ENCODE data around the gene SOX21.

The SOX21 gene

GRCh38 chr13:94704377-94705080 is 7.8 kb downstream of the SOX21 start:
- H3K9me3 ChIP-seq (replicated peaks in 1 of 2; ENCODE audit: control insufficient read depth in 2 of 2, insufficient read depth in 1 of 2, low read depth in 1 of 2, low read length in 2 of 2): peaks cover 2 to 59% of the 10 kb centered on the region in 2 donors
- H3K9ac ChIP-seq (ENCODE audit: low read depth, low read length, poor library complexity): no peak overlapping the region
- peaks cover 0 to 22% of the 10 kb centered on the region in 2 donors for H3K36me3 ChIP-seq (replicated peaks in 1 of 2; ENCODE audit: control insufficient read depth in 2 of 2, insufficient read depth in 2 of 2, low read length in 2 of 2)
- H3K4me1 ChIP-seq (ENCODE audit: control insufficient read depth in 2 of 2, insufficient read depth in 1 of 2, low read depth in 1 of 2, low read length in 2 of 2): peaks cover 11 to 27% of the 10 kb centered on the region in 2 donors
- no peak overlapping the region for H3K4me3 ChIP-seq (ENCODE audit: low read length in 2 of 2)
- no CpG with 5 or more reads among the region's 24 CpGs for WGBS, 2 donors (ENCODE audit: extremely low coverage in 2 of 2, insufficient read length in 2 of 2, insufficient replicate concordance in 1 of 2)
- no peak overlapping the region for H2BK5ac ChIP-seq (ENCODE audit: low read length)
- no peak overlapping the region for H3K27ac ChIP-seq (replicated peaks; ENCODE audit: low read length)
- H4K8ac ChIP-seq (ENCODE audit: low read depth, low read length): no peak overlapping the region
- H2AK5ac ChIP-seq (ENCODE audit: low read depth, low read length): no peak overlapping the region
- no peak overlapping the region for H3K4ac ChIP-seq (ENCODE audit: low read length)
- peaks cover 2% of the 10 kb centered on the region for H3K79me1 ChIP-seq (ENCODE audit: low read depth, low read length)
- peak overlapping the region; percentile 27 for H3K4me2 ChIP-seq (ENCODE audit: insufficient read depth, low read length, poor library complexity, severe bottlenecking)
- H4K91ac ChIP-seq (ENCODE audit: low read depth, low read length, poor library complexity): no peak overlapping the region
- peaks cover 0 to 33% (median 0%) of the 10 kb centered on the region in 3 experiments for H3K27me3 ChIP-seq (ENCODE audit: control insufficient read depth in 3 of 3, insufficient read depth in 3 of 3, low read depth in 1 of 3, low read length in 3 of 3)
- no peak overlapping the region for H2BK15ac ChIP-seq (ENCODE audit: low read length)
- H3K14ac ChIP-seq (ENCODE audit: low read length): no peak overlapping the region
- DNase-seq (ENCODE audit: low spot score): no peak
- no peak overlapping the region for H2BK12ac ChIP-seq (ENCODE audit: low read length)
- no peak overlapping the region for H3K18ac ChIP-seq (ENCODE audit: low read length)
- no peak overlapping the region for H2BK120ac ChIP-seq (ENCODE audit: low read depth, low read length)
- H2AFZ ChIP-seq (ENCODE audit: low read length): no peak overlapping the region
- H3K23ac ChIP-seq (ENCODE audit: low read depth, low read length, poor library complexity): no peak overlapping the region

- H3K4me2 ChIP-seq (ENCODE audit: insufficient read depth, low read length, poor library complexity, severe bottlenecking): peak overlapping the region; percentile 63
- peaks cover 11 to 27% of the 10 kb centered on the region in 2 donors for H3K4me1 ChIP-seq (ENCODE audit: control insufficient read depth in 2 of 2, insufficient read depth in 1 of 2, low read depth in 1 of 2, low read length in 2 of 2)
- no peak overlapping the region for H3K27ac ChIP-seq (replicated peaks; ENCODE audit: low read length)
- WGBS, 2 donors (ENCODE audit: extremely low coverage in 2 of 2, insufficient read length in 2 of 2, insufficient replicate concordance in 1 of 2): no CpG with 5 or more reads among the region's 26 CpGs
- no peak overlapping the region for H3K23ac ChIP-seq (ENCODE audit: low read depth, low read length, poor library complexity)
- H2BK120ac ChIP-seq (ENCODE audit: low read depth, low read length): peak overlapping the region; percentile 27
- peaks cover 0 to 15% of the 10 kb centered on the region in 2 donors for H3K36me3 ChIP-seq (replicated peaks in 1 of 2; ENCODE audit: control insufficient read depth in 2 of 2, insufficient read depth in 2 of 2, low read length in 2 of 2)
- no peak for DNase-seq (ENCODE audit: low spot score)
- no peak overlapping the region for H2AFZ ChIP-seq (ENCODE audit: low read length)
- no peak overlapping the region for H2BK12ac ChIP-seq (ENCODE audit: low read length)
- no peak overlapping the region for H3K14ac ChIP-seq (ENCODE audit: low read length)
- no peak overlapping the region for H2AK5ac ChIP-seq (ENCODE audit: low read depth, low read length)
- peak overlapping the region; percentile 54 for H3K18ac ChIP-seq (ENCODE audit: low read length)
- peaks cover 2 to 60% of the 10 kb centered on the region in 2 donors for H3K9me3 ChIP-seq (replicated peaks in 1 of 2; ENCODE audit: control insufficient read depth in 2 of 2, insufficient read depth in 1 of 2, low read depth in 1 of 2, low read length in 2 of 2)
- H4K8ac ChIP-seq (ENCODE audit: low read depth, low read length): no peak overlapping the region
- no peak overlapping the region for H2BK15ac ChIP-seq (ENCODE audit: low read length)
- peaks cover 2% of the 10 kb centered on the region for H3K79me1 ChIP-seq (ENCODE audit: low read depth, low read length)
- peaks cover 0 to 33% (median 0%) of the 10 kb centered on the region in 3 experiments for H3K27me3 ChIP-seq (ENCODE audit: control insufficient read depth in 3 of 3, insufficient read depth in 3 of 3, low read depth in 1 of 3, low read length in 3 of 3)
- H4K91ac ChIP-seq (ENCODE audit: low read depth, low read length, poor library complexity): no peak overlapping the region
- H3K9ac ChIP-seq (ENCODE audit: low read depth, low read length, poor library complexity): peak overlapping the region; percentile 77
- no peak overlapping the region for H3K4ac ChIP-seq (ENCODE audit: low read length)
- H3K4me3 ChIP-seq (ENCODE audit: low read length in 2 of 2): peak overlapping the region in 1 of 2 donors; percentile 71
- H2BK5ac ChIP-seq (ENCODE audit: low read length): no peak overlapping the region
These were observed 8.5 kb downstream of the SOX21 start for GRCh38 chr13:94703721-94704314.

- peaks cover 2 to 60% of the 10 kb centered on the region in 2 donors for H3K9me3 ChIP-seq (replicated peaks in 1 of 2; ENCODE audit: control insufficient read depth in 2 of 2, insufficient read depth in 1 of 2, low read depth in 1 of 2, low read length in 2 of 2)
- peak overlapping the region; percentile 63 for H3K4me2 ChIP-seq (ENCODE audit: insufficient read depth, low read length, poor library complexity, severe bottlenecking)
- no peak overlapping the region for H4K8ac ChIP-seq (ENCODE audit: low read depth, low read length)
- no peak overlapping the region for H3K27ac ChIP-seq (replicated peaks; ENCODE audit: low read length)
- H3K4me3 ChIP-seq (ENCODE audit: low read length in 2 of 2): peak overlapping the region in 1 of 2 donors; percentile 71
- H3K18ac ChIP-seq (ENCODE audit: low read length): peak overlapping the region; percentile 81
- H2AFZ ChIP-seq (ENCODE audit: low read length): no peak overlapping the region
- no peak overlapping the region for H3K4ac ChIP-seq (ENCODE audit: low read length)
- H3K36me3 ChIP-seq (replicated peaks in 1 of 2; ENCODE audit: control insufficient read depth in 2 of 2, insufficient read depth in 2 of 2, low read length in 2 of 2): peaks cover 0 to 10% of the 10 kb centered on the region in 2 donors
- H2BK12ac ChIP-seq (ENCODE audit: low read length): no peak overlapping the region
- H2BK5ac ChIP-seq (ENCODE audit: low read length): no peak overlapping the region
- no peak overlapping the region for H3K14ac ChIP-seq (ENCODE audit: low read length)
- H3K4me1 ChIP-seq (ENCODE audit: control insufficient read depth in 2 of 2, insufficient read depth in 1 of 2, low read depth in 1 of 2, low read length in 2 of 2): peaks cover 11 to 27% of the 10 kb centered on the region in 2 donors
- peaks cover 2% of the 10 kb centered on the region for H3K79me1 ChIP-seq (ENCODE audit: low read depth, low read length)
- peak overlapping the region; percentile 9 for H3K9ac ChIP-seq (ENCODE audit: low read depth, low read length, poor library complexity)
- no peak overlapping the region for H2BK15ac ChIP-seq (ENCODE audit: low read length)
- no peak overlapping the region for H2AK5ac ChIP-seq (ENCODE audit: low read depth, low read length)
- peaks cover 0 to 33% (median 0%) of the 10 kb centered on the region in 3 experiments for H3K27me3 ChIP-seq (ENCODE audit: control insufficient read depth in 3 of 3, insufficient read depth in 3 of 3, low read depth in 1 of 3, low read length in 3 of 3)
- H4K91ac ChIP-seq (ENCODE audit: low read depth, low read length, poor library complexity): no peak overlapping the region
- no peak overlapping the region for H2BK120ac ChIP-seq (ENCODE audit: low read depth, low read length)
- no CpG with 5 or more reads among the region's 17 CpGs for WGBS, 2 donors (ENCODE audit: extremely low coverage in 2 of 2, insufficient read length in 2 of 2, insufficient replicate concordance in 1 of 2)
- no peak for DNase-seq (ENCODE audit: low spot score)
- H3K23ac ChIP-seq (ENCODE audit: low read depth, low read length, poor library complexity): no peak overlapping the region
These were observed 9.1 kb downstream of the SOX21 start for GRCh38 chr13:94703271-94703670.

Measured in neuronal stem cell (in vitro differentiated cells).